Thymus (tissue), 11 donors: ENCODE results near the gene TMX1. TPM values are rescaled to one million over a fixed set of nuclear protein-coding genes. Genes with fewer than 3 reads are reported as not detected.

ENCODE experiments used
- DNase-seq, 9 donors: peaks; one replicate each; pipeline ENCODE4 v3.0.0-alpha.2; 2013; ENCODE audit warnings: low spot score in 9 of 9, low read depth in 6 of 9, missing footprints in 1 of 9
- H3K27ac ChIP-seq, 2 donors: one replicate each; pipeline ENCODE4 v1.5.1; 2013; ENCODE audit warnings: control low read depth in 1 of 2, low read depth in 1 of 2, low read length in 1 of 2, mild to moderate bottlenecking in 1 of 2, moderate library complexity in 1 of 2
- H3K27me3 ChIP-seq, 2 donors: one replicate each; pipeline ENCODE4 v1.5.1; 2013; ENCODE audit warnings: low read length in 1 of 2; ENCODE audit not compliant: control insufficient read depth in 2 of 2, insufficient read depth in 1 of 2
- H3K36me3 ChIP-seq, 2 donors: one replicate each; pipeline ENCODE4 v1.5.1; 2013; ENCODE audit warnings: low read length in 1 of 2, mild to moderate bottlenecking in 1 of 2, moderate library complexity in 1 of 2; ENCODE audit not compliant: control insufficient read depth in 2 of 2, insufficient read depth in 2 of 2
- H3K4me1 ChIP-seq, 2 donors: one replicate each; pipeline ENCODE4 v1.5.1; 2013; ENCODE audit warnings: low read length in 2 of 2; ENCODE audit not compliant: control insufficient read depth in 2 of 2, insufficient read depth in 2 of 2
- H3K4me3 ChIP-seq, 2 donors: one replicate each; pipeline ENCODE4 v1.5.1; 2013; ENCODE audit warnings: low read length in 2 of 2, control low read depth in 1 of 2, mild to moderate bottlenecking in 1 of 2
- H3K9me3 ChIP-seq, 2 donors: one replicate each; pipeline ENCODE4 v1.5.1; 2013; ENCODE audit warnings: low read length in 1 of 2, mild to moderate bottlenecking in 1 of 2; ENCODE audit not compliant: control insufficient read depth in 2 of 2, insufficient read depth in 1 of 2
- WGBS: extraction: QIAGEN DNeasy Blood & Tissue Kit; methylation state at CpG from one replicate; pipeline ENCODE4 v1.1.7; 2013; 5-methylcytosine and 5-hydroxymethylcytosine counted together
- polyA plus RNA-seq: library from polyadenylated mRNA; stranded (reverse); fragments of 200-250 nt; gene quantifications from one replicate; pipeline ENCODE4 v1.2.3, GENCODE V29; 2013
- total RNA-seq: library from RNA; stranded (reverse); fragments of 120-200 nt; gene quantifications from one replicate; pipeline ENCODE4 v1.2.4, GENCODE V29; 2013
- donor health status: healthy.

Gene TMX1
- total and polyA plus RNA-seq, 2 donors, result 14.1 to 43.2 TPM

- DNase-seq, result no peak
- Histone ChIP-seq H3K27me3 (no peaks in the 10 kb centered on the region), H3K4me1 (no peaks in the 10 kb centered on the region), H3K36me3 (peaks cover 14 to 65% of the 10 kb centered on the region in 2 donors), H3K27ac (no peak overlapping the region), H3K4me3 (no peak overlapping the region), H3K9me3 (no peaks in the 10 kb centered on the region)
- WGBS, result 94% methylated on average over 4 of the region's 4 CpGs
These were observed 11.4 kb downstream of the TMX1 start for GRCh38 chr14:51251486-51251885.

GRCh38 chr14:51253880-51254279 lies 13.8 kb downstream of the TMX1 start:
- Histone ChIP-seq H3K27me3 (no peaks in the 10 kb centered on the region), H3K9me3 (no peaks in the 10 kb centered on the region), H3K27ac (no peak overlapping the region), H3K4me3 (no peak overlapping the region), H3K4me1 (no peaks in the 10 kb centered on the region), H3K36me3 (peaks cover 14 to 58% of the 10 kb centered on the region in 2 donors)
- DNase-seq, result no peak

GRCh38 chr14:51258280-51258679 lies 18.2 kb downstream of the TMX1 start:
- Histone ChIP-seq H3K36me3 (peaks cover 2 to 28% of the 10 kb centered on the region in 2 donors), H3K27me3 (no peaks in the 10 kb centered on the region), H3K27ac (no peak overlapping the region), H3K4me1 (no peaks in the 10 kb centered on the region), H3K9me3 (no peaks in the 10 kb centered on the region), H3K4me3 (no peak overlapping the region)
- 96% methylated on average over 1 of the region's 1 CpG for WGBS
- no peak for DNase-seq

GRCh38 chr14:51258788-51259187 lies 18.7 kb downstream of the TMX1 start:
- H3K4me3 ChIP-seq, result no peak overlapping the region
- no peaks in the 10 kb centered on the region for H3K4me1 ChIP-seq
- H3K36me3 ChIP-seq, result peaks cover 0 to 23% of the 10 kb centered on the region in 2 donors
- no peaks in the 10 kb centered on the region for H3K9me3 ChIP-seq
- no peak for DNase-seq
- no peak overlapping the region for H3K27ac ChIP-seq
- no peaks in the 10 kb centered on the region for H3K27me3 ChIP-seq

- H3K9me3 ChIP-seq, result no peaks in the 10 kb centered on the region
- 97% methylated on average over 3 of the region's 3 CpGs for WGBS
- H3K4me3 ChIP-seq, result no peak overlapping the region
- DNase-seq, result no peak
- H3K36me3 ChIP-seq, result peaks cover 0 to 21% of the 10 kb centered on the region in 2 donors
- H3K27ac ChIP-seq, result no peak overlapping the region
- H3K27me3 ChIP-seq, result no peaks in the 10 kb centered on the region
- H3K4me1 ChIP-seq, result no peaks in the 10 kb centered on the region
These were observed 20.2 kb downstream of the TMX1 start for GRCh38 chr14:51260225-51260624.

GRCh38 chr14:51261151-51261550 lies 21.1 kb downstream of the TMX1 start:
- no peaks in the 10 kb centered on the region for H3K27me3 ChIP-seq
- peaks cover 0 to 17% of the 10 kb centered on the region in 2 donors for H3K36me3 ChIP-seq
- H3K4me3 ChIP-seq, result no peak overlapping the region
- no peaks in the 10 kb centered on the region for H3K9me3 ChIP-seq
- no peak for DNase-seq
- WGBS, result over 99% methylated on average over 2 of the region's 2 CpGs
- H3K4me1 ChIP-seq, result no peaks in the 10 kb centered on the region
- H3K27ac ChIP-seq, result no peak overlapping the region

- no peak overlapping the region for H3K4me3 ChIP-seq
- no peak for DNase-seq
- no peaks in the 10 kb centered on the region for H3K27me3 ChIP-seq
- H3K9me3 ChIP-seq, result no peaks in the 10 kb centered on the region
- H3K36me3 ChIP-seq, result peaks cover 0 to 8% of the 10 kb centered on the region in 2 donors
- H3K4me1 ChIP-seq, result no peaks in the 10 kb centered on the region
- 97% methylated on average over 2 of the region's 2 CpGs for WGBS
- no peak overlapping the region for H3K27ac ChIP-seq
These were observed 22.8 kb downstream of the TMX1 start for GRCh38 chr14:51262868-51263267.

- H3K27ac ChIP-seq, result no peak overlapping the region
- WGBS, result 99% methylated on average over 1 of the region's 1 CpG
- no peaks in the 10 kb centered on the region for H3K27me3 ChIP-seq
These were observed 29.6 kb downstream of the TMX1 start for GRCh38 chr14:51269634-51270033.

GRCh38 chr14:51276605-51277004 lies 36.6 kb downstream of the TMX1 start:
- no peak for DNase-seq
- 100% methylated on average over 1 of the region's 1 CpG for WGBS
- Histone ChIP-seq H3K36me3 (no peaks in the 10 kb centered on the region), H3K9me3 (no peaks in the 10 kb centered on the region), H3K27ac (no peak overlapping the region), H3K4me3 (no peak overlapping the region), H3K4me1 (no peaks in the 10 kb centered on the region), H3K27me3 (no peaks in the 10 kb centered on the region)

More at GRCh38 chr14:51269634-51270033, 29.6 kb downstream of the TMX1 start:
- Histone ChIP-seq H3K4me1 (no peaks in the 10 kb centered on the region), H3K9me3 (no peaks in the 10 kb centered on the region), H3K36me3 (no peaks in the 10 kb centered on the region), H3K4me3 (no peak overlapping the region)
- no peak for DNase-seq
